MM.1S (cell line): Measurements from ENCODE around the gene ARHGEF19.

ENCODE experiments used
- DNase-seq: peaks from one replicate; pipeline ENCODE4 v3.0.0-alpha.2; 2015
- H2AFZ ChIP-seq: fragments of 300-600 bp; sonication (generic); 2 replicates; pipeline ENCODE4 v1.6.0; 2016; ENCODE audit warnings: antibody characterized with exemption, low read length
- H3F3A ChIP-seq: fragments of 300-600 bp; sonication (generic); 2 replicates; pipeline ENCODE4 v1.6.1; 2016; ENCODE audit warnings: mild to moderate bottlenecking, antibody characterized with exemption, low read length, moderate library complexity, mixed read lengths; ENCODE audit not compliant: insufficient read depth
- H3K27ac ChIP-seq: fragments of 300-600 bp; sonication (generic); 2 replicates; pipeline ENCODE4 v1.5.1; 2016; ENCODE audit warnings: mild to moderate bottlenecking, low read length
- H3K27me3 ChIP-seq: fragments of 300-600 bp; sonication (generic); replicated peaks from 2 replicates; pipeline ENCODE4 v1.6.0; 2016; ENCODE audit warnings: low read length; ENCODE audit not compliant: insufficient read depth
- H3K36me3 ChIP-seq: fragments of 300-600 bp; sonication (generic); replicated peaks from 2 replicates; pipeline ENCODE4 v1.6.1; 2016; ENCODE audit warnings: mild to moderate bottlenecking, low read length, mixed read lengths; ENCODE audit not compliant: insufficient read depth
- H3K4me1 ChIP-seq: fragments of 300-600 bp; sonication (generic); 2 replicates; pipeline ENCODE4 v1.6.1; 2016; ENCODE audit warnings: low read length, mixed read lengths
- H3K4me2 ChIP-seq: fragments of 300-600 bp; sonication (generic); 2 replicates; pipeline ENCODE4 v1.6.0; 2016; ENCODE audit warnings: low read depth, low read length
- H3K4me3 ChIP-seq: fragments of 300-600 bp; sonication (generic); 2 replicates; pipeline ENCODE4 v1.5.1; 2016; ENCODE audit warnings: low read length, mixed read lengths
- H3K79me2 ChIP-seq: fragments of 300-600 bp; sonication (generic); 2 replicates; pipeline ENCODE4 v1.6.1; 2016; ENCODE audit warnings: mixed run types, low read length, mixed read lengths
- H3K9ac ChIP-seq: fragments of 300-600 bp; sonication (generic); 2 replicates; pipeline ENCODE4 v1.6.1; 2016; ENCODE audit warnings: low read length, mixed read lengths
- H3K9me2 ChIP-seq: fragments of 300-600 bp; sonication (generic); replicated peaks from 2 replicates; pipeline ENCODE4 v1.6.1; 2016; ENCODE audit warnings: mild to moderate bottlenecking, low read length, mixed read lengths; ENCODE audit not compliant: insufficient read depth
- H3K9me3 ChIP-seq: fragments of 300-600 bp; sonication (generic); replicated peaks from 2 replicates; pipeline ENCODE4 v1.6.1; 2016; ENCODE audit warnings: mild to moderate bottlenecking, low read length, mixed read lengths; ENCODE audit not compliant: insufficient read depth
- H4K20me1 ChIP-seq: fragments of 300-600 bp; sonication (generic); 2 replicates; pipeline ENCODE4 v1.6.1; 2016; ENCODE audit warnings: mild to moderate bottlenecking, low read length, moderate library complexity, mixed read lengths; ENCODE audit not compliant: insufficient read depth
- EZH2 ChIP-seq: fragments of 300-600 bp; sonication (generic); optimal IDR thresholded peaks from 2 replicates; pipeline ENCODE3; 2017; ENCODE audit warnings: low read depth, mild to moderate bottlenecking, antibody characterized with exemption, low read length, mixed read lengths
- EZH2phosphoT487 ChIP-seq: fragments of 300-600 bp; sonication (generic); IDR thresholded peaks from 2 replicates; pipeline ENCODE4 v1.6.1; 2018; ENCODE audit warnings: antibody characterized with exemption, low read length
- TF ChIP-seq, protein P1 (sequence below): fragments of 300-600 bp; sonication (generic); IDR thresholded peaks from 2 replicates; pipeline ENCODE4 v1.5.1; 2016; ENCODE audit warnings: antibody characterized with exemption, low read length, mixed read lengths

The ARHGEF19 gene

DNA sequence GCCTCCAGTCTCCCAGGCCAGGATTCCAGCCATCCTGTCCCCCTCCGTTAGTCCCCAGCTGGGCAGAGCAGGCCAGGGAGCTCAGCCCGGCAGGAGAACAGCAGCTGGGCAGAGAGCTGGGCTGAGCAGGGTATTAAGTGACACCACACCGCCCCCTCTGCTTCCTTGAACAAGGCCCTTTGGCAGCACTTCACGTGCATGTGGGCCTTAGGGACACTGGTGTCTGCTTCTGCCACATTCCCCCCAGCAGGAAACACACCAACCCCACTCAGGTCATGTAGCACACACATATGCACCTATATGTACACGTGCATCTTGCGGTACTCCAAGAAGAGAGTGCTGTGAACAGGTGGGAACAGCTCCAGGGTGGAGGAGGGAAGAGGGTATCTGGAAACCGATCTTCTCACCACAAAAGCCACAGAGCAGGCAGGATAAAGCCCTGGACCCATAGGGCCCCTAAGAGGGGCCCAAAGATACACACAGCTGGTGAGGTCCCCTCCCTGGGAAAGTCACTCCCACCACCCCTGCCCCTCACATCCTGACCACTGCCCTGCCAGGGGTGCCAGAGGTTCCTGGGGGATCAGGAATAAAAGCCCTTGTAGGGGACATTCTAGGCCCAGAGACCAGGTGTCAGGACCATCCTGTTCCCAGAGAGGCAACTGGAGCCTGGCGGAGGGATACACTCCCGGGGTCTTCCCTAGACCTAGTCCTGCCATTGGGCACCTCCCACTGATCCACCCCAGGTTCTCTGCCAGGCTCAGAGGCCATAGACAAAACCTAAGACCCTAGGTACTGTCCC is 61.1 kb downstream of the ARHGEF19 start:
- no peaks in the 10 kb centered on the region for H4K20me1 ChIP-seq
- TF ChIP-seq EZH2 (no peak), EZH2phosphoT487 (no peak)
- TF ChIP-seq, protein P1, sequence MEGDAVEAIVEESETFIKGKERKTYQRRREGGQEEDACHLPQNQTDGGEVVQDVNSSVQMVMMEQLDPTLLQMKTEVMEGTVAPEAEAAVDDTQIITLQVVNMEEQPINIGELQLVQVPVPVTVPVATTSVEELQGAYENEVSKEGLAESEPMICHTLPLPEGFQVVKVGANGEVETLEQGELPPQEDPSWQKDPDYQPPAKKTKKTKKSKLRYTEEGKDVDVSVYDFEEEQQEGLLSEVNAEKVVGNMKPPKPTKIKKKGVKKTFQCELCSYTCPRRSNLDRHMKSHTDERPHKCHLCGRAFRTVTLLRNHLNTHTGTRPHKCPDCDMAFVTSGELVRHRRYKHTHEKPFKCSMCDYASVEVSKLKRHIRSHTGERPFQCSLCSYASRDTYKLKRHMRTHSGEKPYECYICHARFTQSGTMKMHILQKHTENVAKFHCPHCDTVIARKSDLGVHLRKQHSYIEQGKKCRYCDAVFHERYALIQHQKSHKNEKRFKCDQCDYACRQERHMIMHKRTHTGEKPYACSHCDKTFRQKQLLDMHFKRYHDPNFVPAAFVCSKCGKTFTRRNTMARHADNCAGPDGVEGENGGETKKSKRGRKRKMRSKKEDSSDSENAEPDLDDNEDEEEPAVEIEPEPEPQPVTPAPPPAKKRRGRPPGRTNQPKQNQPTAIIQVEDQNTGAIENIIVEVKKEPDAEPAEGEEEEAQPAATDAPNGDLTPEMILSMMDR: no peak

DNA sequence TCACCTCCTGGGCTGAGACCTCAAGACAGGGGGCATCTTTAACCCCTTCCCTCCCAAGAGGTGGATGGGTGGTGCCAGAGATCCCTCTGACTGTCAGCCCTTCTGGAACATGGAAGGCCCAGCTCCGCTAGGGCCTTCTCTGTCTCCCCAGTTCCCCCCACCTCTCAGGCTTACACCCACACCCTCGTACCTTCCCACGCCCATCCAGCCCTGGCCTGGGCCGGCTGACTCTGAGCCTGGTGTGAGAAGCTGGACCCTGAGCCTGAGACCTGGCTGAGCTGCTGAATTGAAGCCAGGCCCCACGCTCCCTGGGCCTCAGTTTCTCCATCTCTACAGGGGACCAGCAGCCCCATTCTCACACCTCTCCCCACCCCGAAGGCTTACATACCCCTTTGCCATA is 61.9 kb downstream of the ARHGEF19 start:
- H3K27me3 ChIP-seq: peaks cover 87% of the 10 kb centered on the region
- H3F3A ChIP-seq: no peaks in the 10 kb centered on the region
- no peak overlapping the region for H3K27ac ChIP-seq
- no peaks in the 10 kb centered on the region for H3K79me2 ChIP-seq
- H4K20me1 ChIP-seq: no peaks in the 10 kb centered on the region
- no peak overlapping the region for H3K4me2 ChIP-seq
- H3K4me3 ChIP-seq: no peak overlapping the region
- no peaks in the 10 kb centered on the region for H3K9me2 ChIP-seq
- TF ChIP-seq EZH2phosphoT487 (no peak), EZH2 (no peak)
- TF ChIP-seq, protein P1: no peak
- H3K4me1 ChIP-seq: no peaks in the 10 kb centered on the region
- no peaks in the 10 kb centered on the region for H3K36me3 ChIP-seq
- H3K9me3 ChIP-seq: no peaks in the 10 kb centered on the region
- no peak for DNase-seq
- H3K9ac ChIP-seq: no peak overlapping the region
- no peak overlapping the region for H2AFZ ChIP-seq

More for the DNA sequence above, 61.1 kb downstream of the ARHGEF19 start:
- Histone ChIP-seq H3K9me2 (no peaks in the 10 kb centered on the region), H3K4me3 (no peak overlapping the region), H2AFZ (no peak overlapping the region), H3K9ac (no peak overlapping the region), H3K79me2 (no peaks in the 10 kb centered on the region), H3K9me3 (no peaks in the 10 kb centered on the region), H3K27ac (no peak overlapping the region), H3F3A (no peaks in the 10 kb centered on the region), H3K4me1 (no peaks in the 10 kb centered on the region), H3K4me2 (no peak overlapping the region), H3K27me3 (peaks cover 87% of the 10 kb centered on the region), H3K36me3 (no peaks in the 10 kb centered on the region)
- DNase-seq: no peak

DNA sequence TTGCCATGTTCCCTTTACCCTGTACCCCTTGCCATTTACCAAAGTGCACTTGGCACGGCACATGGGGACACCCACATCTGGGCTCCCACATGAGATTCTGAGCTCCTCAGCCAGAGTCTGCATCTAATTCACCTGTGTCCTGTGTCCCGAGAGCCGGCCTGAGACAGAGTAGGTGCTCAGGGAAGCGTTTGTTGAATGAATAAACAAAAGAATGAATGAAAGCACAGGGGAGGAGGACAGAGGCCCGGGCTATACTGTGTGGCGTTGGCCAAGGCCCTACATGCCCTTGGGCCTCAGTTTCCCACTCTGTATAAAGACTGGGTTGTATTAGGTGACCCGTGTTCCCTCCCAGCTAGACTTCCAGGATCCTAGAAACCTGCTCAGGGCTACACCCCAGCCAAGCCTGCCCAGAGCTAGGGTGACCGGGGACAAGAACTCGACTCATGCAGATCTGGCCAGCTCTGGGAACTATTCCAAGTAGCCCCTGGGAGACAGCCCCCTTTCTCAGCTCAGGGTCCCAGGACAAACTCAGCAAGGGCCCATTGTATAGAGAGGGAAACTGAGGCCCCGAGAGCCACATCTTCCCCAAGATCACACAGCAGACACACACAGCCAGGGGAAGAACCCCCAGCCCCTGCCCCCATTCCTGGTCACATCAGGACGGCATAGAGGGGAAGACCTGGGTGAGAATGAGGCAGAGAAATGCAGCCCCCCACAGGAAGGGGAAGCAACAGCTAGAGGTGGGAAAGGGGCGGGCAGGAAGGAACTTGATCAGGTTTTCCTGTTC is 62.6 kb downstream of the ARHGEF19 start:
- H3K4me3 ChIP-seq: no peak overlapping the region
- no peak overlapping the region for H2AFZ ChIP-seq
- no peak overlapping the region for H3K4me2 ChIP-seq
- H3K36me3 ChIP-seq: no peaks in the 10 kb centered on the region
- no peaks in the 10 kb centered on the region for H3K9me3 ChIP-seq
- H4K20me1 ChIP-seq: no peaks in the 10 kb centered on the region
- H3K9ac ChIP-seq: no peak overlapping the region
- no peaks in the 10 kb centered on the region for H3K4me1 ChIP-seq
- no peaks in the 10 kb centered on the region for H3F3A ChIP-seq
- no peaks in the 10 kb centered on the region for H3K79me2 ChIP-seq
- H3K9me2 ChIP-seq: no peaks in the 10 kb centered on the region
- TF ChIP-seq EZH2phosphoT487 (no peak), EZH2 (no peak)
- TF ChIP-seq, protein P1: no peak
- DNase-seq: no peak
- peaks cover 87% of the 10 kb centered on the region for H3K27me3 ChIP-seq
- H3K27ac ChIP-seq: no peak overlapping the region
